GM12801 (cell line): ENCODE results near the gene MMS22L.

Source experiments
- CTCF ChIP-seq: IDR thresholded peaks from one replicate; pipeline ENCODE4 v1.5.1; 2011; ENCODE audit warnings: control low read depth; ENCODE audit not compliant: insufficient read length; ENCODE audit errors: extremely low read depth

MMS22L gene, protein sequence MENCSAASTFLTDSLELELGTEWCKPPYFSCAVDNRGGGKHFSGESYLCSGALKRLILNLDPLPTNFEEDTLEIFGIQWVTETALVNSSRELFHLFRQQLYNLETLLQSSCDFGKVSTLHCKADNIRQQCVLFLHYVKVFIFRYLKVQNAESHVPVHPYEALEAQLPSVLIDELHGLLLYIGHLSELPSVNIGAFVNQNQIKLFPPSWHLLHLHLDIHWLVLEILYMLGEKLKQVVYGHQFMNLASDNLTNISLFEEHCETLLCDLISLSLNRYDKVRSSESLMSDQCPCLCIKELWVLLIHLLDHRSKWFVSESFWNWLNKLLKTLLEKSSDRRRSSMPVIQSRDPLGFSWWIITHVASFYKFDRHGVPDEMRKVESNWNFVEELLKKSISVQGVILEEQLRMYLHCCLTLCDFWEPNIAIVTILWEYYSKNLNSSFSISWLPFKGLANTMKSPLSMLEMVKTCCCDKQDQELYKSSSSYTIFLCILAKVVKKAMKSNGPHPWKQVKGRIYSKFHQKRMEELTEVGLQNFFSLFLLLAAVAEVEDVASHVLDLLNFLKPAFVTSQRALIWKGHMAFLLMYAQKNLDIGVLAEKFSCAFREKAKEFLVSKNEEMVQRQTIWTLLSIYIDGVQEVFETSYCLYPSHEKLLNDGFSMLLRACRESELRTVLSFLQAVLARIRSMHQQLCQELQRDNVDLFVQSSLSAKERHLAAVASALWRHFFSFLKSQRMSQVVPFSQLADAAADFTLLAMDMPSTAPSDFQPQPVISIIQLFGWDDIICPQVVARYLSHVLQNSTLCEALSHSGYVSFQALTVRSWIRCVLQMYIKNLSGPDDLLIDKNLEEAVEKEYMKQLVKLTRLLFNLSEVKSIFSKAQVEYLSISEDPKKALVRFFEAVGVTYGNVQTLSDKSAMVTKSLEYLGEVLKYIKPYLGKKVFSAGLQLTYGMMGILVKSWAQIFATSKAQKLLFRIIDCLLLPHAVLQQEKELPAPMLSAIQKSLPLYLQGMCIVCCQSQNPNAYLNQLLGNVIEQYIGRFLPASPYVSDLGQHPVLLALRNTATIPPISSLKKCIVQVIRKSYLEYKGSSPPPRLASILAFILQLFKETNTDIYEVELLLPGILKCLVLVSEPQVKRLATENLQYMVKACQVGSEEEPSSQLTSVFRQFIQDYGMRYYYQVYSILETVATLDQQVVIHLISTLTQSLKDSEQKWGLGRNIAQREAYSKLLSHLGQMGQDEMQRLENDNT

DNA sequence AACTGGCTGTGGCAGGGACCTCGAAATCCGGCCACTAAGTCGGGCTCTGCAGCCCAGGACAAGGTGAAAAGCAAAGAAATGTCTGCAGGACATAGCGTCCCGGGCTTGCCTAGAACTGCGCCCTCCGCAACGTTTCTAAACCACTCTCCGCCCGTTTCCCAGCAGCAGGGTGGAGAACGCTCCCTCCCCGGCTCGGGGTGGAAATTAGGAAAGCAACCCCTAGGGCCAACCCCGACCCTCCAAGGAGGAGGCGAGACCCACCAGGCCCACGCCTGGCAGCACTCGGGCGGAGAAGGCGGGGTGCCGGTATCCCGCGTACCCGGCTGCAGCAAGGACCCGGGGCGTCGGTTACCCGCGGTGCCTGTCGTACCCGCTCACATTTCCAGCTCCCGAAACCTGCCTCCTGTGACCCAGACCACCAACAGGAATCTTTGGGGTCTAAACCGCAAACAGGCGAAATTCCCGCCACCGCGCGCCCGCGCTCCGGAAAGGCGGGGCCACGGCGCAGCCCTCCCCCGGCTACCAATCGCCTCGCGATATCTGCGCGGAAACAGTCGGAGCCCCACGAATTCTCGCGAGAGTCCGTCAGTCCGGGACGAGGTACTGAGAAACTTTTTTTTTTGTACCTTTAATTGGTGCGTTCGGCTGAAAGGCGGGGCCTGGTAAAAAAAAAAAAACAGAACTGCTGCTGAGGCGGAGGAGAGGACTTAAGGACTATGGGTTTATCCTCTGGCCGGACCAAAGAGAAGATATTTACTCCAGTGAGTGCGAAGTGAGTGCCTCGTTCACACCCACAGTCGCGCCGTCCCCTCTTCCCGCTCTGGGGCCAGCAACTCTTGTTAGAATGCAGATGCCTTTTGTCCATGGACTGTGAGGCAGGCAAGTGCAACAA lies at the start of gene MMS22L:
MMS22L (minus strand) TSS at position 491 of the 892 bp plus-strand sequence. CDS start 739 bp downstream, outside the sequence.
- TF ChIP-seq CTCF, result no peak

GRCh38 chr6:97322811-97323210 lies 39.8 kb upstream of the MMS22L start:
- no peak for TF ChIP-seq CTCF

- TF ChIP-seq CTCF, result no peak
Measured at GRCh38 chr6:97322226-97322625, 39.2 kb upstream of the MMS22L start.

- TF ChIP-seq CTCF, result no peak
Measured at GRCh38 chr6:97316978-97317377, 34.0 kb upstream of the MMS22L start.

- TF ChIP-seq CTCF, result no peak
Measured at GRCh38 chr6:97312241-97312640, 29.2 kb upstream of the MMS22L start.

- TF ChIP-seq CTCF, result no peak
Measured at GRCh38 chr6:97306544-97307320, 23.7 kb upstream of the MMS22L start.
